GM19023 (cell line): ENCODE measurements around the gene LHFPL3.
"Not testable (repeated sequence)": the region's sequence is repeated elsewhere in the genome, so short reads cannot be mapped to it uniquely, and the experiment has no call there.

Experiments
- ATAC-seq: cut with Tn5 transposase; IDR thresholded peaks from one replicate; pipeline ENCODE4 v1.9.1; 2021; ENCODE audit warnings: mild to moderate bottlenecking, moderate library complexity; ENCODE audit not compliant: unreplicated experiment

The LHFPL3 gene

GRCh38 chr7:104923010-104923421 is 594.6 kb downstream of the LHFPL3 start:
- peak; percentile 94 for ATAC-seq

GRCh38 chr7:104926189-104926588 is 597.8 kb downstream of the LHFPL3 start:
- ATAC-seq, result not testable (repeated sequence)

GRCh38 chr7:104926601-104927041 is 598.2 kb downstream of the LHFPL3 start:
- no peak for ATAC-seq

GRCh38 chr7:104927055-104927454 is 598.7 kb downstream of the LHFPL3 start:
- ATAC-seq, result no peak

- ATAC-seq, result no peak
Observed at GRCh38 chr7:104928721-104929400, 600.5 kb downstream of the LHFPL3 start.

- no peak for ATAC-seq
Observed at GRCh38 chr7:104929921-104930320, 601.5 kb downstream of the LHFPL3 start.

- no peak for ATAC-seq
Observed at GRCh38 chr7:104931181-104931781, 602.9 kb downstream of the LHFPL3 start.

GRCh38 chr7:104933022-104933421 is 604.6 kb downstream of the LHFPL3 start:
- ATAC-seq, result no peak

- ATAC-seq, result no peak
Observed at GRCh38 chr7:104933521-104933988, 605.2 kb downstream of the LHFPL3 start.

- no peak for ATAC-seq
Observed at GRCh38 chr7:104934665-104935064, 606.3 kb downstream of the LHFPL3 start.

- no peak for ATAC-seq
Observed at GRCh38 chr7:104935276-104935675, 606.9 kb downstream of the LHFPL3 start.

- ATAC-seq, result no peak
Observed at GRCh38 chr7:104936546-104936945, 608.1 kb downstream of the LHFPL3 start.

- not testable (repeated sequence) for ATAC-seq
Observed at GRCh38 chr7:104937489-104937888, 609.1 kb downstream of the LHFPL3 start.

- no peak for ATAC-seq
Observed at GRCh38 chr7:104938741-104939390, 610.5 kb downstream of the LHFPL3 start.

- ATAC-seq, result no peak
Observed at GRCh38 chr7:104940023-104940710, 611.8 kb downstream of the LHFPL3 start.

- ATAC-seq, result peak; percentile 42
Observed at GRCh38 chr7:104943502-104944343, 615.3 kb downstream of the LHFPL3 start.

GRCh38 chr7:104945599-104945956 is 617.2 kb downstream of the LHFPL3 start:
- no peak for ATAC-seq

- no peak for ATAC-seq
Observed at GRCh38 chr7:104946338-104946737, 617.9 kb downstream of the LHFPL3 start.

- ATAC-seq, result no peak
Observed at GRCh38 chr7:104950006-104950405, 621.6 kb downstream of the LHFPL3 start.

GRCh38 chr7:104950754-104951153 is 622.4 kb downstream of the LHFPL3 start:
- ATAC-seq, result no peak

- no peak for ATAC-seq
Observed at GRCh38 chr7:104951546-104951945, 623.1 kb downstream of the LHFPL3 start.
